WTC11 (cell line): ENCODE data around the gene ANKRD65. TPM values are rescaled to one million over a fixed set of nuclear protein-coding genes. Genes with fewer than 3 reads are reported as not detected.

Experiments
- ATAC-seq: fragments of 200-7000 bp; cut with Tn5 transposase; 2 replicates; pipeline ENCODE4 v1.10.0; 2021; ENCODE audit warnings: mild to moderate bottlenecking, moderate library complexity
- CTCF ChIA-PET: fragments of 300-600 bp; sonication (Branson Sonifier 250); formaldehyde crosslinking; loops from one replicate; lab custom pipeline; 2021; ENCODE audit warnings: antibody characterized with exemption; lab: Charles Lee
- POLR2A ChIA-PET: fragments of 350-600 bp; sonication (Branson Sonifier 250); formaldehyde crosslinking; loops from one replicate; lab custom pipeline; 2021; ENCODE audit warnings: antibody characterized with exemption; lab: Charles Lee
- DNase-seq: peaks from one replicate; pipeline ENCODE4 v3.0.0; 2021; ENCODE audit warnings: low spot score
- H3K27ac Mint-ChIP-seq: 2 replicates; pipeline ENCODE4 v1.8.0; 2021; ENCODE audit warnings: mixed read lengths
- H3K27me3 Mint-ChIP-seq: 2 replicates; pipeline ENCODE4 v1.8.0; 2021; ENCODE audit warnings: low read depth, mild to moderate bottlenecking, moderate library complexity, mixed read lengths
- H3K36me3 Mint-ChIP-seq: 2 replicates; pipeline ENCODE4 v1.8.0; 2021; ENCODE audit warnings: mixed read lengths
- H3K4me1 Mint-ChIP-seq: 2 replicates; pipeline ENCODE4 v1.8.0; 2022; ENCODE audit warnings: mixed read lengths
- H3K4me3 Mint-ChIP-seq: 2 replicates; pipeline ENCODE4 v1.8.0; 2021; ENCODE audit warnings: mild to moderate bottlenecking, moderate library complexity, mixed read lengths
- H3K9me3 Mint-ChIP-seq: 2 replicates; pipeline ENCODE4 v1.8.0; 2021; ENCODE audit warnings: mixed read lengths
- EMX1 ChIP-seq: fragments of 250-450 bp; sonication (Bioruptor Pico); IDR thresholded peaks from 2 replicates; pipeline ENCODE4 v1.8.0; 2021; ENCODE audit warnings: mild to moderate bottlenecking
- GTF2I ChIP-seq: fragments of 250-450 bp; sonication (Bioruptor Pico); conservative IDR thresholded peaks from 2 replicates; pipeline ENCODE4 v1.4.0; 2021; ENCODE audit warnings: mild to moderate bottlenecking
- KAT7 ChIP-seq: sonication (generic); formaldehyde crosslinking; IDR thresholded peaks from 2 replicates; pipeline ENCODE4 v1.8.1; 2023; ENCODE audit warnings: missing genetic modification reagents, mild to moderate bottlenecking, borderline replicate concordance
- NFE2L1 ChIP-seq: sonication (generic); formaldehyde crosslinking; IDR thresholded peaks from 2 replicates; pipeline ENCODE4 v1.8.1; 2023; ENCODE audit warnings: missing genetic modification reagents
- NR1H2 ChIP-seq: sonication (generic); formaldehyde crosslinking; IDR thresholded peaks from 2 replicates; pipeline ENCODE4 v1.9.0; 2021; ENCODE audit warnings: mild to moderate bottlenecking, moderate library complexity, missing genetic modification reagents
- TCF7 ChIP-seq: sonication (generic); formaldehyde crosslinking; IDR thresholded peaks from 2 replicates; pipeline ENCODE4 v1.8.0; 2022; ENCODE audit warnings: mild to moderate bottlenecking, low read depth, missing genetic modification reagents, moderate library complexity
- ZNF121 ChIP-seq: sonication (generic); formaldehyde crosslinking; IDR thresholded peaks from 2 replicates; pipeline ENCODE4 v1.8.0; 2023; ENCODE audit warnings: missing genetic modification reagents
- ZNF317 ChIP-seq: sonication (generic); formaldehyde crosslinking; IDR thresholded peaks from 2 replicates; pipeline ENCODE4 v1.8.1; 2023; ENCODE audit warnings: low read depth, mild to moderate bottlenecking, moderate library complexity, missing genetic modification reagents, borderline replicate concordance
- ZNF416 ChIP-seq: fragments of 250-450 bp; sonication (Bioruptor Pico); IDR thresholded peaks from 2 replicates; pipeline ENCODE4 v1.9.0; 2021; ENCODE audit warnings: mild to moderate bottlenecking, inconsistent platforms
- total RNA-seq: library from RNA; stranded (reverse); gene quantifications from 3 replicates; pipeline ENCODE4 v1.2.3, GENCODE V29; 2021
- TF ChIP-seq, protein P1 (sequence below): sonication (generic); formaldehyde crosslinking; IDR thresholded peaks from 2 replicates; pipeline ENCODE4 v1.8.1; 2023; ENCODE audit warnings: mild to moderate bottlenecking, missing genetic modification reagents, moderate library complexity
- TF ChIP-seq, protein P2 (sequence below): sonication (generic); formaldehyde crosslinking; IDR thresholded peaks from 2 replicates; pipeline ENCODE4 v1.8.0; 2022; ENCODE audit warnings: mild to moderate bottlenecking, missing genetic modification reagents
- TF ChIP-seq, protein P3 (sequence below): sonication (generic); formaldehyde crosslinking; IDR thresholded peaks from 2 replicates; pipeline ENCODE4 v1.8.0; 2023; ENCODE audit warnings: missing genetic modification reagents
- TF ChIP-seq, protein P4 (sequence below): fragments of 250-450 bp; sonication (Bioruptor Pico); IDR thresholded peaks from 2 replicates; pipeline ENCODE4 v1.9.0; 2021; ENCODE audit warnings: mild to moderate bottlenecking, borderline replicate concordance
- TF ChIP-seq, protein P5 (sequence below): sonication (generic); formaldehyde crosslinking; IDR thresholded peaks from 2 replicates; pipeline ENCODE4 v1.8.0; 2023; ENCODE audit warnings: mild to moderate bottlenecking, missing genetic modification reagents
- TF ChIP-seq, protein P6 (sequence below): sonication (generic); formaldehyde crosslinking; conservative IDR thresholded peaks from 2 replicates; pipeline ENCODE4 v1.8.1; 2022; ENCODE audit warnings: mild to moderate bottlenecking, missing genetic modification reagents
- TF ChIP-seq, protein P7 (sequence below): sonication (generic); formaldehyde crosslinking; conservative IDR thresholded peaks from 2 replicates; pipeline ENCODE4 v1.8.1; 2023; ENCODE audit warnings: mild to moderate bottlenecking, low read depth, missing genetic modification reagents, moderate library complexity
- TF ChIP-seq, protein P8 (sequence below): sonication (generic); formaldehyde crosslinking; IDR thresholded peaks from 2 replicates; pipeline ENCODE4 v1.8.1; 2023; ENCODE audit warnings: mild to moderate bottlenecking, missing genetic modification reagents

Gene ANKRD65
- total RNA-seq, 1 experiment from 2014 or later, result 1.9 TPM

DNA sequence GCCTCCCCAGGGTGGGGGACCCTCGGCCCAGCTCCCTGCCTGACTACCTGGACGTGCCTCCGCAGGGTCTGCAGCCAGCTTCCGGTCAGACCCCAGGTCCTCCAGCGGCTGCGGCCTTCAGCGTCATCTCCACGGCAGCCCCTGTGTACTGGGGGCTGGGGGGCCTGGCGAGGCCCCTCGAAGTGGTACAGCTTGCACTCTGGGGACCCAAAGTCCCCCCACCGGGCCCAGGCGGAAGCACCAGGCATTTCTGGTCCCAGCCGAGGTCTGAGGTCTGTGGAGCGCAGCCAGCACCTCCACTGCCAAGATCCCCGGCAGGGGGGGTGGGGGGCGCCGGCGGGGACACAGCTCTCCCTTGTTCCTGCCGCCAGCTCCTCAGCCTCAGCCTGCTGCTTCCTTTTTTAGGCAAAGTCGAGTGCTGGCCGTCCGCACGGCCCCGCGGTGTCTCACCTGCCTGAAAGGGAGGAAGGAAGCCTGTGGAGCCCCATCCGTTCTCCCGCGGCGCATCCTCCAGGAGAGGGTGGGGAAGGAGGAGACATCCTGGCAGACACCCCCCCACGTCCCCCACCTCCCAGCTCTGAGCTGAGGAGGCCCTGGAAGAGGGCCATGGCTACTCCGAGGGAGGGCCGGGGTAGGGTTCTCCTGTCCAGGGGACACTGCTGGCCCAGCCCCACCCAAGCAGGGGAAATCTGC lies 13.2 kb upstream of the ANKRD65 start (continued):
- TF ChIP-seq, protein P1, sequence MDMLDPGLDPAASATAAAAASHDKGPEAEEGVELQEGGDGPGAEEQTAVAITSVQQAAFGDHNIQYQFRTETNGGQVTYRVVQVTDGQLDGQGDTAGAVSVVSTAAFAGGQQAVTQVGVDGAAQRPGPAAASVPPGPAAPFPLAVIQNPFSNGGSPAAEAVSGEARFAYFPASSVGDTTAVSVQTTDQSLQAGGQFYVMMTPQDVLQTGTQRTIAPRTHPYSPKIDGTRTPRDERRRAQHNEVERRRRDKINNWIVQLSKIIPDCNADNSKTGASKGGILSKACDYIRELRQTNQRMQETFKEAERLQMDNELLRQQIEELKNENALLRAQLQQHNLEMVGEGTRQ (CRISPR knock-in tag), result no peak
- no peak for TF ChIP-seq GTF2I (CRISPR knock-in tag)
- no peak for TF ChIP-seq ZNF121
- TF ChIP-seq NR1H2, result no peak
- TF ChIP-seq, protein P2, sequence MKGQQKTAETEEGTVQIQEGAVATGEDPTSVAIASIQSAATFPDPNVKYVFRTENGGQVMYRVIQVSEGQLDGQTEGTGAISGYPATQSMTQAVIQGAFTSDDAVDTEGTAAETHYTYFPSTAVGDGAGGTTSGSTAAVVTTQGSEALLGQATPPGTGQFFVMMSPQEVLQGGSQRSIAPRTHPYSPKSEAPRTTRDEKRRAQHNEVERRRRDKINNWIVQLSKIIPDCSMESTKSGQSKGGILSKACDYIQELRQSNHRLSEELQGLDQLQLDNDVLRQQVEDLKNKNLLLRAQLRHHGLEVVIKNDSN (CRISPR knock-in tag), result peak; percentile 26; the same call in 1 of the 2 replicates
- TF ChIP-seq TCF7 (CRISPR knock-in tag), result no peak
- TF ChIP-seq, protein P3, sequence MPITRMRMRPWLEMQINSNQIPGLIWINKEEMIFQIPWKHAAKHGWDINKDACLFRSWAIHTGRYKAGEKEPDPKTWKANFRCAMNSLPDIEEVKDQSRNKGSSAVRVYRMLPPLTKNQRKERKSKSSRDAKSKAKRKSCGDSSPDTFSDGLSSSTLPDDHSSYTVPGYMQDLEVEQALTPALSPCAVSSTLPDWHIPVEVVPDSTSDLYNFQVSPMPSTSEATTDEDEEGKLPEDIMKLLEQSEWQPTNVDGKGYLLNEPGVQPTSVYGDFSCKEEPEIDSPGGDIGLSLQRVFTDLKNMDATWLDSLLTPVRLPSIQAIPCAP, result no peak
- TF ChIP-seq, protein P4, sequence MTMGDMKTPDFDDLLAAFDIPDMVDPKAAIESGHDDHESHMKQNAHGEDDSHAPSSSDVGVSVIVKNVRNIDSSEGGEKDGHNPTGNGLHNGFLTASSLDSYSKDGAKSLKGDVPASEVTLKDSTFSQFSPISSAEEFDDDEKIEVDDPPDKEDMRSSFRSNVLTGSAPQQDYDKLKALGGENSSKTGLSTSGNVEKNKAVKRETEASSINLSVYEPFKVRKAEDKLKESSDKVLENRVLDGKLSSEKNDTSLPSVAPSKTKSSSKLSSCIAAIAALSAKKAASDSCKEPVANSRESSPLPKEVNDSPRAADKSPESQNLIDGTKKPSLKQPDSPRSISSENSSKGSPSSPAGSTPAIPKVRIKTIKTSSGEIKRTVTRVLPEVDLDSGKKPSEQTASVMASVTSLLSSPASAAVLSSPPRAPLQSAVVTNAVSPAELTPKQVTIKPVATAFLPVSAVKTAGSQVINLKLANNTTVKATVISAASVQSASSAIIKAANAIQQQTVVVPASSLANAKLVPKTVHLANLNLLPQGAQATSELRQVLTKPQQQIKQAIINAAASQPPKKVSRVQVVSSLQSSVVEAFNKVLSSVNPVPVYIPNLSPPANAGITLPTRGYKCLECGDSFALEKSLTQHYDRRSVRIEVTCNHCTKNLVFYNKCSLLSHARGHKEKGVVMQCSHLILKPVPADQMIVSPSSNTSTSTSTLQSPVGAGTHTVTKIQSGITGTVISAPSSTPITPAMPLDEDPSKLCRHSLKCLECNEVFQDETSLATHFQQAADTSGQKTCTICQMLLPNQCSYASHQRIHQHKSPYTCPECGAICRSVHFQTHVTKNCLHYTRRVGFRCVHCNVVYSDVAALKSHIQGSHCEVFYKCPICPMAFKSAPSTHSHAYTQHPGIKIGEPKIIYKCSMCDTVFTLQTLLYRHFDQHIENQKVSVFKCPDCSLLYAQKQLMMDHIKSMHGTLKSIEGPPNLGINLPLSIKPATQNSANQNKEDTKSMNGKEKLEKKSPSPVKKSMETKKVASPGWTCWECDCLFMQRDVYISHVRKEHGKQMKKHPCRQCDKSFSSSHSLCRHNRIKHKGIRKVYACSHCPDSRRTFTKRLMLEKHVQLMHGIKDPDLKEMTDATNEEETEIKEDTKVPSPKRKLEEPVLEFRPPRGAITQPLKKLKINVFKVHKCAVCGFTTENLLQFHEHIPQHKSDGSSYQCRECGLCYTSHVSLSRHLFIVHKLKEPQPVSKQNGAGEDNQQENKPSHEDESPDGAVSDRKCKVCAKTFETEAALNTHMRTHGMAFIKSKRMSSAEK (CRISPR knock-in tag), result no peak
- TF ChIP-seq KAT7 (CRISPR knock-in tag), result no peak
- TF ChIP-seq NFE2L1 (CRISPR knock-in tag), result no peak

DNA sequence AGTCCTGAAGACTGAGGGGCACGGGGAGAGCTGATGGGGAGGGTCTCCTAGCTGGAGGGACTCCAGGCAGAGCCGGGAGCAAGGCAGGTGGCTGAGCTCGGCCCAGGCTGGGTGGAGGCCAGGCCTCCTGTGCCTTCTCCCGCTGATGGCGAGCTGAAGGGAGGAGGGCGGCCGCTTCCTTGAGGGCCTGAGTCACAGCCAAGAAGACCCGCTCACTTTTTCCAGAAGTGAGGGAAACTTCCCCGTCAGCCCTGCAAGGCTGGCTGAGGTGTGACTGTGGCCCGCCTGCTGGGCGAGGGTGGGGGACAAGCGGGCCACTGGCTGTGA lies 12.7 kb upstream of the ANKRD65 start:
- no peaks in the 10 kb centered on the region for H3K9me3 Mint-ChIP-seq
- CTCF ChIA-PET, result interaction anchor here (0.5 to 2.1 kb wide), 9 partner anchors 13 to 82 kb away, joined by 3 to 11 read pairs (median 5); partner anchors contain the start of genes ANKRD65, AURKAIP1, CCNL2 and MRPL20
- H3K27ac Mint-ChIP-seq, result no peak overlapping the region
- H3K36me3 Mint-ChIP-seq, result no peaks in the 10 kb centered on the region
- DNase-seq (no peak), ATAC-seq (no peak)
- peaks cover 28% of the 10 kb centered on the region for H3K4me1 Mint-ChIP-seq
- POLR2A ChIA-PET, result interaction anchor here (0.6 to 2.5 kb wide), 5 partner anchors 10 to 66 kb away, joined by 3 to 7 read pairs (median 7); partner anchors contain the start of genes AURKAIP1 and CCNL2
- TF ChIP-seq, protein P5, sequence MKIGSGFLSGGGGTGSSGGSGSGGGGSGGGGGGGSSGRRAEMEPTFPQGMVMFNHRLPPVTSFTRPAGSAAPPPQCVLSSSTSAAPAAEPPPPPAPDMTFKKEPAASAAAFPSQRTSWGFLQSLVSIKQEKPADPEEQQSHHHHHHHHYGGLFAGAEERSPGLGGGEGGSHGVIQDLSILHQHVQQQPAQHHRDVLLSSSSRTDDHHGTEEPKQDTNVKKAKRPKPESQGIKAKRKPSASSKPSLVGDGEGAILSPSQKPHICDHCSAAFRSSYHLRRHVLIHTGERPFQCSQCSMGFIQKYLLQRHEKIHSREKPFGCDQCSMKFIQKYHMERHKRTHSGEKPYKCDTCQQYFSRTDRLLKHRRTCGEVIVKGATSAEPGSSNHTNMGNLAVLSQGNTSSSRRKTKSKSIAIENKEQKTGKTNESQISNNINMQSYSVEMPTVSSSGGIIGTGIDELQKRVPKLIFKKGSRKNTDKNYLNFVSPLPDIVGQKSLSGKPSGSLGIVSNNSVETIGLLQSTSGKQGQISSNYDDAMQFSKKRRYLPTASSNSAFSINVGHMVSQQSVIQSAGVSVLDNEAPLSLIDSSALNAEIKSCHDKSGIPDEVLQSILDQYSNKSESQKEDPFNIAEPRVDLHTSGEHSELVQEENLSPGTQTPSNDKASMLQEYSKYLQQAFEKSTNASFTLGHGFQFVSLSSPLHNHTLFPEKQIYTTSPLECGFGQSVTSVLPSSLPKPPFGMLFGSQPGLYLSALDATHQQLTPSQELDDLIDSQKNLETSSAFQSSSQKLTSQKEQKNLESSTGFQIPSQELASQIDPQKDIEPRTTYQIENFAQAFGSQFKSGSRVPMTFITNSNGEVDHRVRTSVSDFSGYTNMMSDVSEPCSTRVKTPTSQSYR (CRISPR knock-in tag), result no peak
- TF ChIP-seq ZNF317, result no peak
- TF ChIP-seq EMX1, result no peak
- TF ChIP-seq, protein P6, sequence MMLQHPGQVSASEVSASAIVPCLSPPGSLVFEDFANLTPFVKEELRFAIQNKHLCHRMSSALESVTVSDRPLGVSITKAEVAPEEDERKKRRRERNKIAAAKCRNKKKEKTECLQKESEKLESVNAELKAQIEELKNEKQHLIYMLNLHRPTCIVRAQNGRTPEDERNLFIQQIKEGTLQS (CRISPR knock-in tag), result no peak
- TF ChIP-seq, protein P7, sequence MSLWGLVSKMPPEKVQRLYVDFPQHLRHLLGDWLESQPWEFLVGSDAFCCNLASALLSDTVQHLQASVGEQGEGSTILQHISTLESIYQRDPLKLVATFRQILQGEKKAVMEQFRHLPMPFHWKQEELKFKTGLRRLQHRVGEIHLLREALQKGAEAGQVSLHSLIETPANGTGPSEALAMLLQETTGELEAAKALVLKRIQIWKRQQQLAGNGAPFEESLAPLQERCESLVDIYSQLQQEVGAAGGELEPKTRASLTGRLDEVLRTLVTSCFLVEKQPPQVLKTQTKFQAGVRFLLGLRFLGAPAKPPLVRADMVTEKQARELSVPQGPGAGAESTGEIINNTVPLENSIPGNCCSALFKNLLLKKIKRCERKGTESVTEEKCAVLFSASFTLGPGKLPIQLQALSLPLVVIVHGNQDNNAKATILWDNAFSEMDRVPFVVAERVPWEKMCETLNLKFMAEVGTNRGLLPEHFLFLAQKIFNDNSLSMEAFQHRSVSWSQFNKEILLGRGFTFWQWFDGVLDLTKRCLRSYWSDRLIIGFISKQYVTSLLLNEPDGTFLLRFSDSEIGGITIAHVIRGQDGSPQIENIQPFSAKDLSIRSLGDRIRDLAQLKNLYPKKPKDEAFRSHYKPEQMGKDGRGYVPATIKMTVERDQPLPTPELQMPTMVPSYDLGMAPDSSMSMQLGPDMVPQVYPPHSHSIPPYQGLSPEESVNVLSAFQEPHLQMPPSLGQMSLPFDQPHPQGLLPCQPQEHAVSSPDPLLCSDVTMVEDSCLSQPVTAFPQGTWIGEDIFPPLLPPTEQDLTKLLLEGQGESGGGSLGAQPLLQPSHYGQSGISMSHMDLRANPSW (CRISPR knock-in tag), result no peak
- no peak for TF ChIP-seq ZNF416 (CRISPR knock-in tag)
- TF ChIP-seq, protein P8, sequence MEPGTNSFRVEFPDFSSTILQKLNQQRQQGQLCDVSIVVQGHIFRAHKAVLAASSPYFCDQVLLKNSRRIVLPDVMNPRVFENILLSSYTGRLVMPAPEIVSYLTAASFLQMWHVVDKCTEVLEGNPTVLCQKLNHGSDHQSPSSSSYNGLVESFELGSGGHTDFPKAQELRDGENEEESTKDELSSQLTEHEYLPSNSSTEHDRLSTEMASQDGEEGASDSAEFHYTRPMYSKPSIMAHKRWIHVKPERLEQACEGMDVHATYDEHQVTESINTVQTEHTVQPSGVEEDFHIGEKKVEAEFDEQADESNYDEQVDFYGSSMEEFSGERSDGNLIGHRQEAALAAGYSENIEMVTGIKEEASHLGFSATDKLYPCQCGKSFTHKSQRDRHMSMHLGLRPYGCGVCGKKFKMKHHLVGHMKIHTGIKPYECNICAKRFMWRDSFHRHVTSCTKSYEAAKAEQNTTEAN (CRISPR knock-in tag), result no peak
- H3K27me3 Mint-ChIP-seq, result peaks cover 6% of the 10 kb centered on the region; the same call in 1 of the 2 replicates
- peak overlapping the region; percentile 31; the same call in 1 of the 2 replicates for H3K4me3 Mint-ChIP-seq
